CD4-positive, alpha-beta memory T cell (primary cell): ENCODE measurements around the gene MAPKAPK3. TPM values are rescaled to one million over a fixed set of nuclear protein-coding genes. Genes with fewer than 3 reads are reported as not detected.

Experiments used
- CTCF ChIA-PET: fragments of 350-600 bp; sonication (Branson Sonifier 250); formaldehyde crosslinking; loops from one replicate; lab custom pipeline; 2021; ENCODE audit warnings: inconsistent platforms; ENCODE audit not compliant: partially characterized antibody; lab: Charles Lee
- POLR2A ChIA-PET: fragments of 350-600 bp; sonication (Branson Sonifier 250); formaldehyde crosslinking; loops from one replicate; lab custom pipeline; 2021; ENCODE audit not compliant: partially characterized antibody; lab: Charles Lee
- DNase-seq, 5 donors: peaks; one replicate each; pipeline versions ENCODE4 v3.0.0 to v3.0.0-alpha.2; 2020 to 2022; ENCODE audit warnings: mixed read lengths in 1 of 5
- H3K27ac ChIP-seq: one replicate; pipeline ENCODE4 v1.7.0; 2013; ENCODE audit warnings: low read depth, low read length
- H3K27me3 ChIP-seq: 2 replicates; pipeline ENCODE4 v1.7.0; 2013; ENCODE audit warnings: mild to moderate bottlenecking, low read length, moderate library complexity; ENCODE audit not compliant: insufficient read depth
- H3K36me3 ChIP-seq: 2 replicates; pipeline ENCODE4 v1.7.0; 2013; ENCODE audit warnings: mild to moderate bottlenecking, low read length, moderate library complexity; ENCODE audit not compliant: insufficient read depth
- H3K4me1 ChIP-seq: 2 replicates; pipeline ENCODE4 v1.7.0; 2013; ENCODE audit warnings: mild to moderate bottlenecking, low read length, moderate library complexity; ENCODE audit not compliant: insufficient read depth
- H3K4me3 ChIP-seq, 2 donors: one replicate each; pipeline ENCODE4 v1.7.0; 2013; ENCODE audit warnings: low read length in 2 of 2, mild to moderate bottlenecking in 1 of 2
- H3K9me3 ChIP-seq, 2 donors: one replicate each; pipeline ENCODE4 v1.7.0; 2013; ENCODE audit warnings: low read length in 2 of 2, control low read depth in 1 of 2; ENCODE audit not compliant: control insufficient read depth in 1 of 2
- H3K27ac Mint-ChIP-seq, 7 donors: one replicate each; pipeline ENCODE4 v1.8.0; 2020 to 2021; ENCODE audit warnings: mixed read lengths in 7 of 7, mild to moderate bottlenecking in 6 of 7, inconsistent platforms in 3 of 7, moderate library complexity in 3 of 7
- H3K27me3 Mint-ChIP-seq, 2 donors: one replicate each; pipeline ENCODE4 v1.8.0; 2020 to 2021; ENCODE audit warnings: mixed read lengths in 2 of 2
- H3K36me3 Mint-ChIP-seq, 2 donors: one replicate each; pipeline ENCODE4 v1.8.0; 2020 to 2021; ENCODE audit warnings: mixed read lengths in 2 of 2, inconsistent platforms in 1 of 2, mild to moderate bottlenecking in 1 of 2
- H3K4me1 Mint-ChIP-seq, 4 donors: one replicate each; pipeline ENCODE4 v1.8.0; 2020 to 2021; ENCODE audit warnings: mixed read lengths in 4 of 4, mild to moderate bottlenecking in 1 of 4
- H3K4me3 Mint-ChIP-seq, 8 donors: one replicate each; pipeline ENCODE4 v1.8.0; 2020 to 2021; ENCODE audit warnings: mixed read lengths in 8 of 8, mild to moderate bottlenecking in 7 of 8, moderate library complexity in 6 of 8, inconsistent platforms in 3 of 8
- H3K9me3 Mint-ChIP-seq, 8 donors: one replicate each; pipeline ENCODE4 v1.8.0; 2020 to 2021; ENCODE audit warnings: mixed read lengths in 8 of 8, mild to moderate bottlenecking in 5 of 8, inconsistent platforms in 3 of 8, moderate library complexity in 1 of 8
- intact Hi-C: fragments of 100-400 bp; cut with micrococcal nuclease; formaldehyde crosslinking; loops from one replicate; pipeline ENCODE4 v1.15.1; 2023
- polyA plus RNA-seq, 2 donors: library from polyadenylated mRNA; unstranded; fragments of 300-500 nt; fragmentation: Illumina TruSeq; gene quantifications; one replicate each; pipeline ENCODE4 v1.2.3, GENCODE V29; 2021
- total RNA-seq, 2 experiments: library from RNA; stranded (reverse); gene quantifications; one replicate each; pipeline ENCODE4 v1.2.3, GENCODE V29; 2021

Gene MAPKAPK3
- total and polyA plus RNA-seq, 4 experiments from 2014 or later = 36.4 to 93.2 (median 55.6) TPM

- H3K36me3 ChIP-seq = peaks cover 16% of the 10 kb centered on the region
- peaks cover 39 to 66% (median 53%) of the 10 kb centered on the region in 4 donors for H3K4me1 Mint-ChIP-seq
- H3K27me3 ChIP-seq = no peaks in the 10 kb centered on the region
- no peaks in the 10 kb centered on the region for H3K9me3 Mint-ChIP-seq
- no peaks in the 10 kb centered on the region for H3K9me3 ChIP-seq
- H3K4me3 ChIP-seq = no peak overlapping the region
- CTCF ChIA-PET = interaction anchor here (0.9 to 1.8 kb wide), 3 partner anchors 11 to 17 kb away, joined by 3 to 5 read pairs (median 5); no protein-coding TSS in a partner anchor
- peaks cover 13 to 49% of the 10 kb centered on the region in 2 donors for H3K36me3 Mint-ChIP-seq
- H3K27ac Mint-ChIP-seq = peak overlapping the region in 5 of 7 donors; percentile 35 to 91 (median 88)
- peaks cover 55% of the 10 kb centered on the region for H3K4me1 ChIP-seq
- DNase-seq = no peak
- no peaks in the 10 kb centered on the region for H3K27me3 Mint-ChIP-seq
- POLR2A ChIA-PET = interaction anchor here (1.3 to 2.2 kb wide), 2 partner anchors 13 to 20 kb away, joined by 6 to 11 read pairs; partner anchors contain the start of gene MAPKAPK3
- H3K27ac ChIP-seq = no peak overlapping the region
- H3K4me3 Mint-ChIP-seq = no peak overlapping the region
- intact Hi-C loops = no loop called here
Measured at GRCh38 chr3:50637011-50637410, 20.1 kb downstream of the MAPKAPK3 start.

DNA sequence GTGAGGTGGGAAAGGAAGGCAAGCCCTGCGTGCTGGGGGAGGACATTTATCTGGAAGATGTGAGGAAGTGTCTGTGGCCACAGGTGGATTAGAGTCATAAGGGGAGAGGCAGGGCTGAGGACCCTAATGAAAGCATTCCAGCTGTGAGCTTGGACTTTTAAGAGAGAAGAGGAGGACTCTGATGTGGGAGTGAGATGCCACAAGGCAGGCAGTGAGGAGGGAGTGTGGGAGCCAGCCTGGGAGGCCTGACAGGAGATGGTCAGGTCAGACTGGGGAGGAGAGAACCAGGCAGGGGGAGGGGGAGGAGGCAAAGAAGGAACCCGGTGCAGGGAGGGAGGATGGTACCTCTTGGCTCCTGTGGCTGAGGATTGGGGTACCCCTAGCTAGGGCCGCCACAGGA is 21.0 kb downstream of the MAPKAPK3 start:
- H3K9me3 ChIP-seq = no peaks in the 10 kb centered on the region
- ChIA-PET CTCF (interaction anchor here (1.5 kb wide), 1 partner anchor 18 kb away, joined by 4 read pairs; no protein-coding TSS in a partner anchor), POLR2A (interaction anchor here (0.8 to 2.2 kb wide), 2 partner anchors 14 to 21 kb away, joined by 3 to 11 read pairs; partner anchors contain the start of gene MAPKAPK3)
- H3K4me3 ChIP-seq = no peak overlapping the region
- no peaks in the 10 kb centered on the region for H3K9me3 Mint-ChIP-seq
- no peak overlapping the region for H3K4me3 Mint-ChIP-seq
- intact Hi-C loops = no loop called here
- H3K27me3 Mint-ChIP-seq = no peaks in the 10 kb centered on the region
- H3K27ac Mint-ChIP-seq = peak overlapping the region; percentile 35 to 92 (median 87)
- peaks cover 22% of the 10 kb centered on the region for H3K36me3 ChIP-seq
- H3K4me1 Mint-ChIP-seq = peaks cover 30 to 57% (median 43%) of the 10 kb centered on the region in 4 donors
- H3K27me3 ChIP-seq = no peaks in the 10 kb centered on the region
- H3K27ac ChIP-seq = peak overlapping the region; percentile 10
- H3K4me1 ChIP-seq = peaks cover 45% of the 10 kb centered on the region
- peaks cover 18 to 51% of the 10 kb centered on the region in 2 donors for H3K36me3 Mint-ChIP-seq
- no peak for DNase-seq

- DNase-seq = no peak
- Histone ChIP-seq H3K9me3 (no peaks in the 10 kb centered on the region), H3K36me3 (peaks cover 34% of the 10 kb centered on the region), H3K27me3 (no peaks in the 10 kb centered on the region), H3K27ac (no peak overlapping the region), H3K4me1 (peaks cover 34% of the 10 kb centered on the region), H3K4me3 (no peak overlapping the region)
- Mint-ChIP-seq H3K27ac (peak overlapping the region in 5 of 7 donors; percentile 25 to 84 (median 56)), H3K36me3 (peaks cover 25 to 60% of the 10 kb centered on the region in 2 donors), H3K4me1 (peaks cover 19 to 46% (median 33%) of the 10 kb centered on the region in 4 donors), H3K9me3 (no peaks in the 10 kb centered on the region), H3K27me3 (no peaks in the 10 kb centered on the region), H3K4me3 (no peak overlapping the region)
- ChIA-PET POLR2A (no interaction called here), CTCF (interaction anchor here (2.4 kb wide), 1 partner anchor 16 kb away, joined by 8 read pairs; no protein-coding TSS in a partner anchor)
- intact Hi-C loops = no loop called here
Measured at GRCh38 chr3:50639055-50639494, 22.1 kb downstream of the MAPKAPK3 start.

- H3K4me1 Mint-ChIP-seq = peaks cover 6 to 20% (median 13%) of the 10 kb centered on the region in 4 donors
- intact Hi-C loops = no loop called here
- no peaks in the 10 kb centered on the region for H3K9me3 Mint-ChIP-seq
- peaks cover 8% of the 10 kb centered on the region for H3K4me1 ChIP-seq
- DNase-seq = no peak
- H3K27me3 ChIP-seq = no peaks in the 10 kb centered on the region
- no peak overlapping the region for H3K27ac ChIP-seq
- CTCF ChIA-PET = interaction anchor here (1.6 kb wide), 1 partner anchor 28 kb away, joined by 5 read pairs; no protein-coding TSS in a partner anchor
- H3K4me3 ChIP-seq = no peak overlapping the region
- peaks cover 65% of the 10 kb centered on the region for H3K36me3 ChIP-seq
- POLR2A ChIA-PET = interaction anchor here (1.2 kb wide), 1 partner anchor 11 kb away, joined by 3 read pairs; no protein-coding TSS in a partner anchor
- H3K36me3 Mint-ChIP-seq = peaks cover 46 to 86% of the 10 kb centered on the region in 2 donors
- no peak overlapping the region for H3K27ac Mint-ChIP-seq
- H3K27me3 Mint-ChIP-seq = no peaks in the 10 kb centered on the region
- H3K4me3 Mint-ChIP-seq = no peak overlapping the region
- no peaks in the 10 kb centered on the region for H3K9me3 ChIP-seq
Measured at GRCh38 chr3:50642382-50642781, 25.4 kb downstream of the MAPKAPK3 start.

- Histone ChIP-seq H3K27me3 (no peaks in the 10 kb centered on the region), H3K4me1 (no peaks in the 10 kb centered on the region), H3K9me3 (no peaks in the 10 kb centered on the region), H3K4me3 (no peak overlapping the region), H3K36me3 (peaks cover 74% of the 10 kb centered on the region), H3K27ac (no peak overlapping the region)
- CTCF ChIA-PET = interaction anchor here (1.1 to 1.9 kb wide), 5 partner anchors 8 to 31 kb away, joined by 3 to 4 read pairs (median 4); no protein-coding TSS in a partner anchor
- POLR2A ChIA-PET = interaction anchor here (0.6 to 1.5 kb wide), 2 partner anchors 25 to 873 kb away, joined by 3 to 5 read pairs; no protein-coding TSS in a partner anchor
- no peak for DNase-seq
- Mint-ChIP-seq H3K27me3 (no peaks in the 10 kb centered on the region), H3K9me3 (no peaks in the 10 kb centered on the region), H3K27ac (peak overlapping the region in 2 of 7 donors; percentile 22 to 77), H3K4me1 (peaks cover 0 to 4% (median 0%) of the 10 kb centered on the region in 4 donors), H3K36me3 (peaks cover 50 to 88% of the 10 kb centered on the region in 2 donors), H3K4me3 (no peak overlapping the region)
- intact Hi-C loops = no loop called here
Measured at GRCh38 chr3:50644561-50644960, 27.6 kb downstream of the MAPKAPK3 start.

DNA sequence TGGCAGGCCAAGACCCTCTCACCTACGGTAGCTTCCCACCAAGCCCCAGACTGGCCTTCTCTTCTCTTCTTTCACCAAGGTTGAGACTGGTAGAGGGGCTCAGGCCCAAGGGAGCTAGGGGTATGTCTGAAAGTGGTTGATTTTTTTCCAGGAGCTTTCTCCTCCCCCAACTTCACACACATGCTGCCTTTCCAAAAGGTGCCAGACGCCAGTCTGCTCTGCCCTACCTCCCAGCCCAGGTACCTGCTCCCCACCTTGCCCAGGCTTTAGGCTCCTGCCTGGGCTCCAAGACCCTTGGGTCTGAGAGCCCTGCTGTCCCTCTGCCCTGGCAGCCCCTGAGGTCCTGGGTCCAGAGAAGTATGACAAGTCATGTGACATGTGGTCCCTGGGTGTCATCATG is 28.4 kb downstream of the MAPKAPK3 start:
- peaks cover 50 to 84% of the 10 kb centered on the region in 2 donors for H3K36me3 Mint-ChIP-seq
- no peaks in the 10 kb centered on the region for H3K9me3 Mint-ChIP-seq
- H3K4me3 Mint-ChIP-seq = no peak overlapping the region
- Histone ChIP-seq H3K36me3 (peaks cover 74% of the 10 kb centered on the region), H3K4me3 (no peak overlapping the region), H3K9me3 (no peaks in the 10 kb centered on the region), H3K4me1 (no peaks in the 10 kb centered on the region), H3K27me3 (no peaks in the 10 kb centered on the region), H3K27ac (no peak overlapping the region)
- intact Hi-C loops = no loop called here
- DNase-seq = no peak
- POLR2A ChIA-PET = interaction anchor here (1.5 kb wide), 1 partner anchor 26 kb away, joined by 5 read pairs; no protein-coding TSS in a partner anchor
- no peaks in the 10 kb centered on the region for H3K4me1 Mint-ChIP-seq
- no peaks in the 10 kb centered on the region for H3K27me3 Mint-ChIP-seq
- no peak overlapping the region for H3K27ac Mint-ChIP-seq
- CTCF ChIA-PET = interaction anchor here (1.1 to 1.9 kb wide), 3 partner anchors 14 to 32 kb away, joined by 3 to 4 read pairs (median 4); no protein-coding TSS in a partner anchor

- ChIA-PET CTCF (interaction anchor here (12.1 kb wide), 1 partner anchor 28 kb away, joined by 375 read pairs; the partner anchor contains the start of genes CISH and MAPKAPK3), POLR2A (interaction anchor here (1.3 kb wide), 1 partner anchor 32 kb away, joined by 3 read pairs; no protein-coding TSS in a partner anchor)
- no peak for DNase-seq
- Mint-ChIP-seq H3K9me3 (no peaks in the 10 kb centered on the region), H3K27me3 (no peaks in the 10 kb centered on the region), H3K4me3 (no peak overlapping the region), H3K36me3 (peaks cover 32 to 58% of the 10 kb centered on the region in 2 donors), H3K27ac (peak overlapping the region in 2 of 7 donors; percentile 10 to 69), H3K4me1 (peaks cover 0 to 1% (median 0%) of the 10 kb centered on the region in 4 donors)
- Histone ChIP-seq H3K27ac (no peak overlapping the region), H3K27me3 (no peaks in the 10 kb centered on the region), H3K9me3 (no peaks in the 10 kb centered on the region), H3K36me3 (peaks cover 48% of the 10 kb centered on the region), H3K4me1 (no peaks in the 10 kb centered on the region), H3K4me3 (no peak overlapping the region)
- intact Hi-C loops = no loop called here
Measured at GRCh38 chr3:50648313-50648712, 31.4 kb downstream of the MAPKAPK3 start.
